A172 (cell line): ENCODE data around the gene TRIP4. TPM values are rescaled to one million over a fixed set of nuclear protein-coding genes. Genes with fewer than 3 reads are reported as not detected.
A peak's percentile ranks its signal among the peaks of the same experiment; 100 is the strongest.
"Not testable (repeated sequence)": the region's sequence is repeated elsewhere in the genome, so short reads cannot be mapped to it uniquely, and the experiment has no call there.

ENCODE experiments used
- DNase-seq: peaks from one replicate; pipeline ENCODE4 v3.0.0-alpha.2; 2015; ENCODE audit warnings: low spot score
- total RNA-seq: library from RNA; depleted of rRNA; stranded (reverse); fragments of >200 nt; shearing (Covaris generic); gene quantifications from 2 replicates; pipeline ENCODE4 v1.2.3, GENCODE V29; 2014

TRIP4 gene
- total RNA-seq, 1 experiment from 2014 or later, result 18.3 TPM

DNA sequence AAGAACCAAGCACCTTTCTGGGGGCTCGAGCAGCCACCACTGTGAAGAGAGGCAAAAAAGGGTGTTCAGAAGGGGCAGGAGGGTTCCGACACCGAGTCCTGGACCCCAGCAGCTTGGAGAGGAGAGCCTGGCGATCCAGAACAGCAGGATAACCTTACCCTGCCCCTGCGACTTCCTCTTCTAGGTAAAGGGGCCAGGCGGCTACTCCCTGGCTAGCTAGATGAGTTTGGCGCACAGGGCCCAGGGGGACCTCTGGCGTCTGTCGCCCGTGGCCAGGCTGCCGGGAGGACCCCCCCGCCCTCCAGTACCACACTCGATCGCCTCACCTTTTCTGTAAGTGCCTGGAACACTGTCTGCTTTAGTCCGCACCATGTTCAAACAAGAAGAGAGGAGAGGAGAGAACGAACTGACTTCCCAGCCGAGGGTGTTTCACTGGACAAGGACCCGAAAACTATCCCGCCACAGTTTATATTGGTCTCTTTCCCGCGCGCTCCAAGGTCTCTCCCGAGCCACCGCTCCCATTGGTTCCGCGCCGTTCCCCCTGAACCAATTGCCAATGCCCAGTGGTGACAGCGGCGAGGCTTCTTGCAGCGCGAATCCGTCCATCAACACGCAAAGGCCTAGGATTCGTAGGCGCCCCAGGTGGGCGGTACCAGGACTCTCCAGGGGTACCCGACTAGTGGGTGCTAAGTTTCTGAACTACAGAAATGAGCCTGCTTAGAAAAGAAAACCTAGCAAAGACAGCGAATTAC lies 6.5 kb upstream of the TRIP4 start, which contains the start of gene PCLAF:
PCLAF (minus strand) TSS at position 442 of the 752 bp plus-strand sequence; CDS start at position 372, 70 bp downstream.
- peak; percentile 95 for DNase-seq

DNA sequence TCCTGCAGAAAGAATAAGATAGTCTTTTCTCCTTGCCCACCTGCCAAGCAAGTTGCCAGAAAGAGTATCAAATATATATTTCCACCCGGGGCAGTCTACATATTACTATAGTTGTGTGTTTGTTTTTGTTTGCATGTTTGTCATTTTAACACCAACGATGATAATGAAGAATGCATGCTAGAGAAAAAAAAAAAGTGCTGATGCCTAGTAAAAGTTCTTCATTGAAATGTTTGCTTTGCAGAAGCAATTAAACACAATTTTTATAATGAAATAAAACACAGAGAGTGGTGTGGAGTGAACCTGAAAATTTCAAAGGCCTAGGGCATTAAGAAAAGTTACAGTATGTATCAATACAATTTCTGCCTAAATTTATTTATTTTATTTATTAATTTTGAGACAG lies 3.9 kb upstream of the TRIP4 start:
- DNase-seq, result no peak

DNA sequence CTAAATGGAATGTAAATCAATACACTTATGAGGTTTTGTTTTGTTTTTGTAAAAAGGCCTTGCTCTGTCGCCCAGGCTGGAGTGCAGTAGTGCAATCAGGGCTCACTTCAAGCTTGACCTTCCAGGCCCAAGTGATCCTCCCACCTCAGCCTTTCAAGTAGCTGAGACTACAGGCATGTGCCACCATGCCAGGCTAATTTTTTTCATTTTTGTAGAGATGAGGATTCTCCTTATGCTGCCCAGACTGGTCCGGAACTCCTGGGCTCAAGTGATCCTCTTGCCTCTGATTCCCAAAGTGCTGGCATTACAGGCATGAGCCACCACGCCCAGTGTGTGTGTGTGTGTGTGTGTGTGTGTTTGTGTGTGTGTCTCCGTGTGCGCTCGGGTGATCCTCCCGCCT lies 1.3 kb upstream of the TRIP4 start:
- DNase-seq, result no peak

DNA sequence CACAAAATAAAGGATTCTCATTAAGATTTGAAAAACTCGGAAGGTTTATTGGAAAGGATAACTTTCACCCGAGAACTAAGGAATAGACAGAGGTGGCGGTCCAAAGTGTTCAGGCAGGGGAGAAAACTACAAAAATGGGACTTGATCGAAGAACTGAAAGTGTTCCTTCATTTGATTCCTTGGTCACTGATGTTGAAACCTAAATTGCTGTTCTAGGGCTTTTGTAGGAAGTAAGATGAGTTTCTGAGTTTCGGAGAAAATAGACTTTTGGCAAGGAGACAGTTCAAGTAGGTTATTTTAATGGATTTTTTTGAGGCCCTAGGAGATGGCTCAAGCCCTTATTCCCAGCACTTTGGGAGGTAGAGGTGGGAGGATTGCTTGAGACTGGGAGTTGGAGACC lies 1.4 kb downstream of the TRIP4 start:
- no peak for DNase-seq

DNA sequence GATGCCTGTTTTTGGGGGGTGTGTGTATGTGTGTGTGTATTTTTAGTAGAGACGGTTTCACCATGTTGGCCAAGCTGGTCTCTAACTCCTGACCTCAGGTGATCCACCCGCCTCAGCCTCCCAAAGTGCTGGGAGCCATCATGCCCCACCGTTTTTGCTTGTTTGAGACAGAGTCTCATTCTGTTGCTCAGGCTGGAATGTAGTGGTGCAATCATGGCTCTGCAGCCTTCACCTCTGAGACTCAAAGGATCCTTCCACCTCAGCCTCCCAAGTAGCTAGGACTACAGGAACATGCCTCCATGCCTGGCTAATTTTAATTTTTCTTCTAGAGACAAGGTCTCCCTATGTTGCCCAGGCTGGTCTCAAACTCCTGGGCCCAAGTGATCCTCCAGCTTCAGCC lies 4.8 kb downstream of the TRIP4 start:
- not testable (repeated sequence) for DNase-seq

DNA sequence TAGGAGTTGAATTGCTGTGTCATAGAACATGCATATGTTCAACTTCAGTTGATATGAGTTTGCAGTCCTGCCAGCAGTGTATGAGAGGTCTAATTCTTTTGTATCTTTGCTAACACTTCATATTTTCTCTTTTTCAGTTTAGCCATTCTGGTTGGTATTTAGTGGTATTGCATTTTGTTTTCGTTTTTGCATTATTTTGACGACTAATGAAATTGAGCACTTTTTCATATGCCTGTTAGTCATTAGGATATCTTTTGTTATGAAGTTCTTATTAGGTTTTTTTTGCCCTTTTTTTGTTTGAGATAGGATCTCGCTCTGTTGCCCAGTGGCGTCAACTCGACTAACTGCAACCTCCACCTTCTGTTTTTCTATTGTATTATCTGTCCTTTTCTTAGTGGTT lies 9.2 kb downstream of the TRIP4 start:
- no peak for DNase-seq

DNA sequence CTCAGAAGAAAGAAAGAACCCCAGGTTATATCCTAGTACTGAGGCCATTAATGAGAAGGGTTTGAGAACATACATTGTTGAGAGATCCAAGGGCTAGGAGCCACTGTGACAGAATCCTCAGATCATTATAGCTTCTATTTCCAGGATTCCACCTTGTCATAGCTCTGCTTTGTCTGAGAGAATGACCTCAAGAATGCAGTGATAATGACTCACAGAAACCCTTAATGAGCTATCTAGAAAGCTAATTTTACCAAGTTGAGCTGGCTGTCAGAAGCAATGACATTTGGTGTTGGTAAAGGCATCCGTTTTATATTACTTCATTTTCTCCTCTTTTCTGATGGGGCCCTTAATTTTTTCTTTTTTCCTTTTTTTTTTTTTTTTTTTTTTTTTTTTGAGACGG lies 10.9 kb downstream of the TRIP4 start:
- peak; percentile 67 for DNase-seq

DNA sequence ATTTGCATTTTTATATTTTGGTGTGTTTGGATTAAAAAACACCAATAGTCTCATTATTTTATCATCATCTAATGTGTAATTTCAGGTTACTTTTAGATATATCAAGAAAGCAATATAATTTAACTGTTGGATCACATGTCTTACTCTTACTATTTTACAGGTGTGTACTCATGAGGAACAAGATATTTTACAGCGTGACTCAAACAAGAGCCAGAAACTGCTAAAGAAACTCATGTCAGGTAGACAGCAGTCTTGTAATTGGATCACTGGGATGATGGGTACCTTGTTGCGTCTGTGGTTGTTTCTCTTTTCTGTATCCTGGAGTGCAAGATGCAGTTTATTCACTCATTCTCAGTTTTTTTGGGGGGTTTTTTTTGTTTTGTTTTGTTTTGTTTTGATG lies 12.9 kb downstream of the TRIP4 start:
- DNase-seq, result no peak

DNA sequence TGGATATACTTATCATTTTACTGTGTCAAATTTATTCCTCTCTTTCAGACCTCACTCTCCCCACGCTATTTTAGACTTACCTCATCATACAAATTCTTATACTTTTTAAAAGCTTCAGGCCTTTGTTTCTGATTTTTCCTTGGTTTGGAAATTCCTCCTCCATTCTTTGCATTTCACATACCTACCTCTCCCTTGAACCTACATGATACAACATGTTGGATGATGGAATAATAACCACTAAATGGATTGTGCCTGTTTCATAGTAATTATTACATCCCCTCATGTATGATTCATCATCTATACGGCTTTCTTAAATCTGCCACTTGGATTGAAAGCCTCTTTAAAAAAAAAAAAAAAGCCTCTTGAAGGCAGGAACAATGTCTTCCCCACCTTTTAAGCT lies 24.6 kb downstream of the TRIP4 start:
- no peak for DNase-seq

DNA sequence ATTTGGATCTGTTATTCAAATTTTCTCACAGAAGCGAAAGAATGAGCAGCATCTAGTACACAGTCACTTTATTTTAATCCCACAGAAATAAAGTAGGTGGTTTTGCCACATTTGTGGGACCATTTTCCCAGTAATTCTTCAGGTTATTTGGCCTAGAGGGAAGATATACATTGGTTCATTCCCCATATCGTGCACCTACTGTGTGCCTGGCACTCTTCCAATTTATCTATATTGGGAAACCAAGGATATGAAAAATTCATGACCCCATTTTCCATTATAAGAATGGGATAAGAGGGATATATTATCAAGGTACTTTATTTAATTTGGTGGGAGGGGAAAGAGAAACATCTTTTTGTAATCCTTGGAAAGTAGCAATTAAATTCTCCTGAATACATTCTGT lies 35.1 kb downstream of the TRIP4 start:
- DNase-seq, result no peak

DNA sequence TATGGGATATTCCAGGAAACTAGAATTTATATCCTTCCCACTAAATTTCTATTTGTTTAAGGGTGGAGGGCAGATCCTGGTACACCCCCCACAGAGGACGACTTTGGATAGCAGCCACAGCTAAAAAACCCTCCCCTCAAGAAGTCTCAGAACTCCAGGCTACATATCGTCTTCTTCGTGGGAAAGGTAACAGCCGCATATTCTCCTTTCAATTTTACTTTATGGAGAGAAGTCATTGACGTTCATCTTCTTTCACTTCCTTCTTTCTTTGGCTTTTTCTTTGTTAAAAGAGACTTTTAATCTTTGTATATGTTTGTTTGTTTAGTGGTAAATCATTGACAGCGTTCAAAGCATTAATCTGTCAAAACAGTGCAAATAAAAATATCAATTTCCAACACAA lies 36.3 kb downstream of the TRIP4 start:
- no peak for DNase-seq

DNA sequence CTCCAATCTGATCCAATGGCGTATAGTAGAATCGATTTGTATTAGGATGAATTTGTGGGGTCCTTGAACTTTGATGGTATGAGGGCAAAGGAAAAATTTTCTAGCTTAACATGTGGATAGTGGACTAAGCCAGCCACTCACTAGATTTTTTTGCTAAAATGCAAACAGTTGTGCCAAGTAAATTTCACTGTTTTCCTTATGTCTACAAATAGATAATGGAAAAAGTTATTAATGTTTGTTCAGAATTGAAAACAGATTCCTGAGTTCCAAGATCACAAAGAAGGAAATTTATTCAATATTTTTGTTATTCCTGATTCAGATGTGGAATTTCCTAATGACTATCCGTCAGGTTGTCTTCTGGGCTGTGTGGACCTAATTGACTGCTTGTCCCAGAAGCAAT lies 37.6 kb downstream of the TRIP4 start:
- DNase-seq, result no peak

DNA sequence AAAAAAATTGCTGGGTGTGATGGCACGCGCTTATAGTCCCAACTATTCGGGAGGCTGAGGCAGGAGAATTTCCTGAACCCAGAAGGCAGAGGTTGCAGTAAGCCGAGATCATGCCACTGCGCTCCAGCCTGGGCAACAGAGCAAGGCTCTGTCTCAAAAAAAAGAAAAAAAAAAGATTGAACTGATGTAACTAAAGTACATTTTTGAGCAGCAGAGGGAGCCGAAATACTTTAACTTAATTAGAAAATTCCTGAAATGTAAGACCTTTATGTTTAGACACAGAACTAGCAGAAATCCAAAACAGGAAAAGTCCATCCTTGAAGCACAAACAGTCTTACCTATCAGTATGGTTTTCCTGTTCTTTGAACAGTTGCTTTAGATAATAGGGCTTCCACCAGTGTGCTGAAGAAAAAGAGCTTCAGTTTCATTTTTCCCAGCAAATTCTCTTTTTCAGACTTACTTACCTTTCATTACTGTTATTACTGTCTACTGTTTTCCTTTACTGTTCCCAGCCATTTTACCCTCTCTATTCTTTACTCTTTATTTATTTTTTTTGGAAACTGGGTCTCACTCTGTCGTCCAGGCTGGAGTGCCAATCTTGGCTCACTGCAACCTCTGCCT lies 39.3 kb downstream of the TRIP4 start:
- DNase-seq, result peak; percentile 39

DNA sequence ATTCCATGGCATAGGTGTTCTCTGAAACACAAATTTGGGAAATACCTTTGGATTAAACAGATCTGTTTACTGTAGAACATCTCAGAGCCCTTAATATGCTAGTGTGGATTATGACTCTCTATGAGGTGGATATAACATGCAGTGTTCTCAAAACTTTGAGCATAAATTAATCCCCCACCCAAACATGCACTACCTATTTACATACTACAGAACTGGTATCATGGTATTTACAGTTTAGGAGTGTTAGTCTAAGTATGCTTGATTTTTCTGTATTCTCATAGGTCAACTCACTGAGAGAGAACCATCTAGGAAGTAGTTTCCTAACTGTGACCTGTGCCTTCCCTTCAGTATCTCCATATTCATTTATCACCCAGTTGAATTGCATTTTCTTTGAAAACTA lies 41.8 kb downstream of the TRIP4 start:
- no peak for DNase-seq

DNA sequence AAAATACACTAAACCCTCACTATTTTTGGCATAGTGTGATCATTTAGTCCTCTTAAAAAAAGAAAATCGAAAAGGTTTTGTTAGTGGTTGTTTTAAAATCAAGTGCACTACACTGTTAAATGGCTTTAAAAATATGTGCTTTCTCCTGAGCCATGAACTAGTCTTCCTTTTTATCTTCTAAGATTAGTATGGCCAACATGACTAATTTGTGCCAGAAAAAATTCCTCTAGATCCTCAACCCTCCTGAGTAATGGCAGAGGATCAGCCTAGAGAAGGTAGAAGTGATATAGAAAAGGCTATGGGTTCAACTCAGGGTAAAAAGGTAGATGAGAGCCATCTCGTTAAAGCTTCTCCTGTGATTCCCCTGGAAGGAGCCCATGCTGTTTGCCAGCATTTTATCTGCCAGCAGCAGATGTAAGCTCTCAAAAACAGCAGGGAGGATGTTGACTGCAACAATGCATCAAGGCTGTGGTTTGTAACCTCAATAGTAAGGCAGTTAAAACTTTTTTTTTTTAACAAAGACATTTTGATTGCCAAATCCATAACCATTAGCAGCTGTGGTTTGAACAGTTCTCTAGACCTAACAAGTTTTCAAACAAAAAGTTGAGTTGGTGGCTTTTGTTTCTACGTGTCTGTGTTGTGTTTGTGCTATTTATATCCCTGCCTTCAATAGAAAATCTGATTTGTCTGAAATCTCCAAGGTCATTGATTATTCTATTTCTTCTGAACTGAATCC lies 42.5 kb downstream of the TRIP4 start:
- DNase-seq, result peak; percentile 82

DNA sequence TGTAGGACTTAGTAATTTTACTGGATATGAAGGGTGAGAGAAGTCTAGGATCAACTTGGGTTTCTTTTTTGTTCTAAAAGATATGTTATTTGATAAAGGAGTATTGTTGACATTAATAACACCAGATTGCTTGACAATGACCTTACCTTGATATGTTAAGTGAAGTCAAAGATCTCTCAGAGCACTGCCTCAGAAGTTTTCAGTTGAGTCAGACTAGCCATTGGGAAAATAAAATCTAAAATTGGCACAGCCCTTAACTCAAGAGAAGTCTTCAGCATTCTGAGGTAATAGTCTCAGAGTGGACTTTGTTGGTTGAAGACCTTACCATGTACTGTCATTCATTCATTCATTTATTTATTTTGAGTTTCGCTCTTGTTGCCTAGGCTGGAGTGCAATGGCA lies 50.3 kb downstream of the TRIP4 start:
- no peak for DNase-seq

DNA sequence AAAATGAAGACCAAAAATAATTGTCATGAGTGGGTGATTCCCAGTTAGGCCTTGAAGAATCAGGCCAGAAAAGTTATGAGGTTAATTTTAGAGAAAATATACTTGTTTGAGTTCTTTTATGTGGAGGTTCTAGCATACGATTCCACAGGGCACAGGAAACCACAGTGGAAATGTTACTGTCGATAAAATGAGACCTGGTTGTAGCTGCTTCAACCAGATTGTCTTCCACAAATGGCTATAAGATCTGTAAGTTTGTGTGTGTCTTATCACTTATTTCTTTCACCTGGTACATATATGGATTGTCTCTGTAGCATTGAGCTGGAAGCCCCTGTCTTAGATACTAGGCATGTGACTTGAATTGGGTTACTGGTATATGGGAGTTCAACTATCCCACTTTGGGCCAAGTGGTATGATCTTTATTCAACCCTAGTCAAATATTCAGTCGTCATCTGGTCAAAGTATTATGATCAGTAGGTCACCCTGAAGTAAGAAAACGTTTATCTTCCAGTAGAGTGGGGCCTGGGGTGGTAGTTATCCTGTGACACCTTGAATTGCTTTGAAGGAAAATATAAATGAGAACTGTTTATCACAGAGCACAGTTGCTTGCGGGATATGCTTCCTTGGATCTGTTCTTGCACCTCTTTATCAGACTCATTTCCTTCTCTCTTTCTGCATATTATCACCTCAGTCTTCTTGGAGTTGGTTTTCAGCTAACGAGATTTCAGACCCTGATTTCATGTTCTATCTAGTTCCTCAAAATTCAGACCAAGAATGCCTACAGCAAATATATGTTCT lies 51.2 kb downstream of the TRIP4 start:
- DNase-seq, result no peak

DNA sequence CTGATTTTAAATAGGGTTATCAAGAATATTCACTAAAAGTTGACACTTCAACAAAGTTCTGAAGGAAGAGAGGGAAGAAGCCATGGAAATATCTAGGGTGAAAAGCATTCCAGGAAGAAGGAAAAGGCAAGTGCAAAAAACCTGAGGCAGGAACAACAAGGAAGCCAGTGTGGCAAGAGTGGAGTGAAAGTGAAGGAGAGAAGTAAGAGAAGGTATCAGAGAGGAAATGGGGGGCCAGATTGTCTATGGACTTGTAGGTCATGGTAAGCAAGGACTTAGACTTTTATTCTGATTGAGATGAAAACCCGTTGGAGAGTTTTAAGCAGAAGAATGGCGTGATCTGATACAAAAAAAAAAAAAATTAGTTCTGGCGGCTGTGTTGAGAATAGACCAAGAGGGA lies 54.2 kb downstream of the TRIP4 start:
- no peak for DNase-seq

DNA sequence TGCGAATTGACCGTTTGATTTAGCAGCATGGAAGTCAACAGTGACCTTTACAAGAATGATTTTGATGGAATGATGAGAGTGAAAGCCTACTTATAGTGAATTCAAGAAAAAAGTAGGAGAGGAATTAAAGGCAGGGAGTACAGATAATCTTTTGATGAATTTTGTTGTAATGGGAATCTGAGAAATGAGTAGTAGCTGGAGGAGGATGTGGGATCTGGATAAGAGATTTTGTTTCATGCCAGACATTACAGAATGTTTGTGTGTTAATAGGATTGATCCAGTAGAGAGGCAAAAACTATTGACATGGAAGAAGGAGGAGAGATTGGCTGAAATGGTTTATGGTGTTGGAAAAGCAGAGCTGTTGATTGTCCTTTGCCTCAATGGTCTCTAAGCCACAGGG lies 55.4 kb downstream of the TRIP4 start:
- no peak for DNase-seq

DNA sequence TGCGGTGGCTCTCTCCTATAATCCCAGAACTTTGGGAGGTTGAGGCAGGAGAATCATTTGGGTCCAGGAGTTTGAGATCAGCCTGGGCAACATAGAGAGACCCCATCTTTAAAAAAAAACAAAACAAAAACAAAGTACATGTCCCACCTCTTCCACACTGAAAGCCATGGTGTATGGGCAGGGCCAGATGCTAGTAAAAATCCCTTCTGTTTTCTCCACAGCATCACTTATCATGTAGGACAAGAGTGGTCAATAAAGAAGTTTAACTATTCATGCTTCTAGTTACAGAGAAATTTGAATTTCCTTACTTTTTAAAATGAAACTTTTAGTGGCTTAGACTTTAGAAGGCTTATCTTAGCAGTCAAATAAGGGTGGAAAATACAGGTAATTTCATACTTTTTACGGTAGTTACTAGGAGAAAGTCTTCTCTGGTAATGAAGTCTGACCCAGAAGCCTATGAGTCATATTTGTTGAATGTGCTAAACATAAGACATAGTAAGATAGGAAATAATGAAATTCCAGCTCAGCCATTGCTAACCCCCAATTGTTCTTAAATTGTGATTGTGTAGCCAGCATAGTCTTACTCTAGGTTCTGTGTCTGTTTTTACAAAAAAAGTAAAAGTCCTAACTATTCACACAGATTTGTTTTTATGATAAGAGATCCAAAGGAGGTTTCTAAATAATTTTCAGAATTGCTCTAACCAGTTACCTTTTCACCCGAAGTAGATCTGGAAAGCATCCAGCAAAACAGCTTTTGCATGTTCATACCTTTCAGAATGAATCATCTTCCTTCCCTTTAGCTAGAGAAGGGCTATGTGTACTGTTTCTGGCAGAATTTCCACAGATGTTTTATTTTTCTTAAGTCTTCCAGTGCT lies 56.3 kb downstream of the TRIP4 start:
- peak; percentile 79 for DNase-seq

DNA sequence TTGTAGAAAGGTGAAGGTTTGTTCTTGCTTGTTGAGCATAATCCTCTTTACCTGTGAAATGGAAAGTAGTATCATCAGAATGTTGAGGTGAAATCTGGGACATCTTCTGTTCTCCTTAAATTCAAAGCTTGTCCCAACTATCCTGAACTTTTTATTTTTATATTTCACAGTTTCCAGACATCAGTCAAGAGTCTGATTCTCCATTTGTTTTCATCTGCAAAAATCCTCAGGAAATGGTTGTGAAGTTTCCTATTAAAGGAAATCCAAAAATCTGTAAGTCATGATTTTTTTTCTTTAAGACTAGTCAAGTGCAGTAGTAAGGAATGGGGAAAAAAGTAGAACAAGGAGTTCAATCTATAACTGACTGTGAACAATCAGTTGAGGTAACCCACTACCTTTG lies 57.2 kb downstream of the TRIP4 start:
- DNase-seq, result no peak
